Measurements from ENCODE around the gene PVALEF.

DNA sequence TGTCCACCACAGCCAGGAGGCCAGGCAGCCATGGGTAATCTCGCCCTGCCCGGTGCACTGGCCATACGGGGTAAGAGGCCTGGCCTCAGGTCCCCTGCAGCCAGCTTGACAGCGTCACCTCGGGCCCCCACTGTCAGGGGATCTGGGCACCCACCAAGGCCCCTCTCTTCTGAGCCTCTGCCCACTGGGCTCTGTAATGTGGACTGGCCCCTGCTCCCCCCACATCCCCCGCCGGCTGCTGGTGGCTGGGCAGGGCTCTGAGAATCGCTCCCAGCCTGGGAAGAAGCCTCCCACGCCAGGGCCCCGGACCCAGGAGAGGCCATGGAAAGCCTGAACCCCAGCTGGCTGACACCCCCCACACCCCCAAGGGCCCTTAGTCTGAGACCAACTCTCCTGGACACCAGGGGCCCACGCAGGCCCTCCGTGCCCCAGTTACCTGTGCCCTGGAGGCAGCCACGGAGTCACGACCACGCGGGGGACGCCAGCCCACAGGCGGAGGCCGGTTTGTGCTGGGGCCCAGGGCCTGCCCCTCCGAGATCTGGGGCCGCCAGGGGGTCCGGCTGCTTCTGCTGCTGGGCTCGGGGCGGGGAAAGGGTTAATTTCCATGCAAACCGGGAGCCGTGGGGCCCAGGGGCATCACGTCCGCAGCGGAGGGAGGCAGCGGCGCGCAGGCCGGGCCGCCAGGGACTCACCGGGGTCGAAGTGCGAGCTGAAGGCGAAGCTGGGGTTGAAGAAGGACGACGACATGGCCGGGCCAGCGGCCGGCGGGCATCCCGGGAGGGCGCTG, at the start of gene PVALEF:
- TF ChIP-seq CTCF (IDR thresholded peaks at IDR 0.05) = no peak
- TF ChIP-seq ZFX (IDR thresholded peaks at IDR 0.05; ENCODE audit: borderline replicate concordance) = no peak
